Common myeloid progenitor, CD34-positive (primary cell): ENCODE results near the gene MPZL3.
A peak's percentile ranks its signal among the peaks of the same experiment; 100 is the strongest.

Source experiments
- CTCF ChIA-PET: fragments of 350-600 bp; sonication (Branson Sonifier 250); formaldehyde crosslinking; loops from one replicate; lab custom pipeline; 2021; ENCODE audit warnings: antibody characterized with exemption; lab: Charles Lee
- POLR2A ChIA-PET: fragments of 350-600 bp; sonication (Branson Sonifier 250); formaldehyde crosslinking; loops from one replicate; lab custom pipeline; 2021; ENCODE audit warnings: antibody characterized with exemption; lab: Charles Lee
- DNase-seq, 3 donors: peaks; one replicate each; pipeline versions ENCODE4 v3.0.0 to v3.0.0-alpha.2; 2013
- H3K27ac ChIP-seq, 2 experiments: 1 replicate in 1 of 2; 2 replicates in 1 of 2; pipeline ENCODE4 v1.7.0; 2013; ENCODE audit warnings: inconsistent platforms in 2 of 2, low read length in 2 of 2, mild to moderate bottlenecking in 2 of 2, low read depth in 1 of 2, moderate library complexity in 1 of 2; ENCODE audit not compliant: severe bottlenecking in 2 of 2, insufficient read depth in 1 of 2, poor library complexity in 1 of 2
- H3K27me3 ChIP-seq, 5 experiments: replicated peaks in 2 of 5; 1 replicate in 3 of 5; 2 replicates in 2 of 5; pipeline versions ENCODE4 v1.6.1 to v1.7.0; 2013; ENCODE audit warnings: low read length in 4 of 5, mild to moderate bottlenecking in 2 of 5, moderate library complexity in 2 of 5, inconsistent platforms in 1 of 5; ENCODE audit not compliant: insufficient read depth in 5 of 5, control insufficient read depth in 4 of 5
- H3K36me3 ChIP-seq, 4 experiments: 1 replicate in 2 of 4; 2 replicates in 2 of 4; pipeline versions ENCODE4 v1.6.1 to v1.7.0; 2013; ENCODE audit warnings: low read length in 3 of 4, control low read depth in 1 of 4, mild to moderate bottlenecking in 1 of 4; ENCODE audit not compliant: control insufficient read depth in 4 of 4, insufficient read depth in 4 of 4
- H3K4me1 ChIP-seq, 4 experiments: 1 replicate in 3 of 4; 2 replicates in 1 of 4; pipeline versions ENCODE4 v1.6.1 to v1.7.1; 2013; ENCODE audit warnings: low read length in 3 of 4, mild to moderate bottlenecking in 3 of 4, control low read depth in 1 of 4, inconsistent platforms in 1 of 4, moderate library complexity in 1 of 4; ENCODE audit not compliant: control insufficient read depth in 4 of 4, insufficient read depth in 4 of 4; ENCODE audit errors: control extremely low read depth in 1 of 4
- H3K4me3 ChIP-seq, 7 experiments: 1 replicate in 4 of 7; 2 replicates in 3 of 7; pipeline versions ENCODE4 v1.5.1 to v1.7.0; 2013; ENCODE audit warnings: mild to moderate bottlenecking in 7 of 7, low read length in 6 of 7, moderate library complexity in 6 of 7, inconsistent platforms in 2 of 7, low read depth in 2 of 7, control low read depth in 1 of 7; ENCODE audit not compliant: insufficient read depth in 4 of 7, control insufficient read depth in 1 of 7; ENCODE audit errors: extremely low read depth in 1 of 7
- H3K9me3 ChIP-seq, 5 experiments: 1 replicate in 4 of 5; 2 replicates in 1 of 5; pipeline versions ENCODE4 v1.6.1 to v1.7.1; 2013; ENCODE audit warnings: low read length in 4 of 5, mild to moderate bottlenecking in 2 of 5, inconsistent platforms in 1 of 5, low read depth in 1 of 5, moderate library complexity in 1 of 5; ENCODE audit not compliant: control insufficient read depth in 4 of 5, insufficient read depth in 2 of 5; ENCODE audit errors: control extremely low read depth in 1 of 5
- WGBS: methylation state at CpG from one replicate; pipeline ENCODE4 v1.1.5; 2013; ENCODE audit not compliant: insufficient coverage; 5-methylcytosine and 5-hydroxymethylcytosine counted together

MPZL3 gene

GRCh38 chr11:118267486-118267885, 15.3 kb upstream of the MPZL3 start:
- Histone ChIP-seq H3K27me3 (no peaks in the 10 kb centered on the region), H3K9me3 (no peaks in the 10 kb centered on the region), H3K36me3 (no peaks in the 10 kb centered on the region), H3K4me1 (peaks cover 5 to 24% (median 16%) of the 10 kb centered on the region in 4 experiments), H3K4me3 (no peak overlapping the region), H3K27ac (no peak overlapping the region)
- ChIA-PET POLR2A (no interaction called here), CTCF (interaction anchor here (0.8 to 1.5 kb wide), 3 partner anchors 11 to 28 kb away, joined by 3 to 6 read pairs (median 3); no protein-coding TSS in a partner anchor)
- DNase-seq, result no peak
- no CpG with 5 or more reads among the region's 4 CpGs for WGBS

- Histone ChIP-seq H3K27me3 (no peaks in the 10 kb centered on the region), H3K36me3 (no peaks in the 10 kb centered on the region), H3K4me1 (peaks cover 5 to 24% (median 16%) of the 10 kb centered on the region in 4 experiments), H3K4me3 (no peak overlapping the region), H3K27ac (no peak overlapping the region), H3K9me3 (peaks cover 0 to 2% (median 0%) of the 10 kb centered on the region in 5 experiments)
- POLR2A ChIA-PET, result interaction anchor here (0.8 kb wide), 1 partner anchor 198 kb away, joined by 3 read pairs; no protein-coding TSS in a partner anchor
- 50% methylated on average over 1 of the region's 1 CpG for WGBS
- CTCF ChIA-PET, result interaction anchor here (0.8 to 1.4 kb wide), 7 partner anchors 10 to 81 kb away, joined by 3 to 9 read pairs (median 3); no protein-coding TSS in a partner anchor
- DNase-seq, result no peak
Measured at GRCh38 chr11:118265954-118266353, 13.8 kb upstream of the MPZL3 start.

- no peaks in the 10 kb centered on the region for H3K27me3 ChIP-seq
- H3K27ac ChIP-seq, result no peak overlapping the region
- peak overlapping the region in 5 of 7 experiments; percentile 60 to 81 (median 66) for H3K4me3 ChIP-seq
- WGBS, result 96% methylated on average over 11 of the region's 13 CpGs
- peaks cover 0 to 2% (median 0%) of the 10 kb centered on the region in 5 experiments for H3K9me3 ChIP-seq
- ChIA-PET CTCF (interaction anchor here (0.6 to 2.8 kb wide), 17 partner anchors 9 to 80 kb away, joined by 3 to 19 read pairs (median 3); partner anchors contain the start of gene MPZL3), POLR2A (interaction anchor here (0.5 to 0.8 kb wide), 4 partner anchors 46 to 773 kb away, joined by 3 read pairs; no protein-coding TSS in a partner anchor)
- H3K36me3 ChIP-seq, result no peaks in the 10 kb centered on the region
- DNase-seq, result no peak
- H3K4me1 ChIP-seq, result peaks cover 5 to 24% (median 16%) of the 10 kb centered on the region in 4 experiments
Measured at GRCh38 chr11:118264569-118265465, 12.7 kb upstream of the MPZL3 start.

DNA sequence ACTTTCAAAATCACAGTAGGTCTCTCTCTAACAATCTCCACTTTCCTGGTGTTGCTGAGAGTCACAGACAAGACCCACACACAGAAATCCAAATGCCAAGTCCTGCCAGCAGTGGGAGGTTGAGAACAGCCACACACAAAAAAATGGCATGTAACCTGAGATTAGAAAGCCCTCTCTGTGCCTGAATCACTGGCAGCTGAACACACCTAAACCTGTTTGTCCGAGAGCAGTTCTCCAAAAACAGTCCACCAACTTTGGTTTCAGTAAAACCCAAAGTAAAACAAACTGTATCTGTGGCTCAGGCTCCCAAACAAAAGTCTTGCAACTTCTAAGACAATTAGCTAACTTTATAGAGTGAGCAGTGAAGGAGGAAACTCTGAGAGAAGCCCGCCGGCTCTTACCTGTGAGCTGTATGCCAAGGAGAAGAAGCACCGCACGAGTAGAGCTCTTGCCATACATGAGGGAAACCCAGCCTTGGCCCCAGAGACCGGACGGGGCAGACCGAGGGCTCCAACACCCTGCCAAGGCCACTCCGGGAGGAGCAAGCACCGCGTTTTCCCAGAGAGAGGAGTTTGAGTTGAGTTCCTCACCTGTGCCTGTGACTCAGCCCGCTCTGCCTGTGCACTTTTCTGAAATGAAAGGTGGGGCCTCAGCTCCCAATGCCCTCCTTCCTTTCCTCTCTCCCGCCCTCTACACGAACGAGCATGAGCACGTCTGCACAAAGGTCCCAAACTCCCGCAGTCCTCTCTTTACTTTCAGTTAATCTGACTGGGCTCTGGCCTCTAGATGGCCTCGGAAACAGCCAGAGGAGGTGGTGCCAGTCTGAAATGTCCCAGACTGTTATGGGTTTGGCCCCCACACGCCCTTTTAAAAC, 11.8 kb upstream of the MPZL3 start, which contains the start of gene MPZL2:
Gene MPZL2 (minus strand): TSS at position 603 of the 874 bp plus-strand sequence. CDS start 144 bp downstream, at position 459.
- Histone ChIP-seq H3K4me1 (peaks cover 5 to 24% (median 16%) of the 10 kb centered on the region in 4 experiments), H3K9me3 (peaks cover 0 to 2% (median 0%) of the 10 kb centered on the region in 5 experiments), H3K27me3 (no peaks in the 10 kb centered on the region), H3K4me3 (peak within 1 kb of the TSS; percentile 3 to 81 (median 65)), H3K36me3 (no peaks in the 10 kb centered on the region), H3K27ac (no peak within 1 kb of the TSS)
- CTCF ChIA-PET, result interaction anchor here (0.7 to 3.5 kb wide), 11 partner anchors 10 to 65 kb away, joined by 3 to 21 read pairs (median 4); partner anchors contain the start of gene MPZL3
- WGBS, result 2% methylated on average over 15 of the region's 19 CpGs
- POLR2A ChIA-PET, result interaction anchor here (0.6 to 0.7 kb wide), 2 partner anchors 45 to 774 kb away, joined by 3 read pairs; no protein-coding TSS in a partner anchor
- DNase-seq, result peak in 2 of 3 donors; percentile 19 to 31

- H3K4me3 ChIP-seq, result peak overlapping the region in 2 of 7 experiments; percentile 65 to 81
- 82% methylated on average over 2 of the region's 4 CpGs for WGBS
- ChIA-PET POLR2A (no interaction called here), CTCF (interaction anchor here (0.7 to 3.5 kb wide), 6 partner anchors 14 to 64 kb away, joined by 3 to 21 read pairs (median 5); no protein-coding TSS in a partner anchor)
- DNase-seq, result no peak
- H3K4me1 ChIP-seq, result peaks cover 5 to 24% (median 16%) of the 10 kb centered on the region in 4 experiments
- no peak overlapping the region for H3K27ac ChIP-seq
- H3K27me3 ChIP-seq, result no peaks in the 10 kb centered on the region
- peaks cover 0 to 2% (median 0%) of the 10 kb centered on the region in 5 experiments for H3K9me3 ChIP-seq
- no peaks in the 10 kb centered on the region for H3K36me3 ChIP-seq
Measured at GRCh38 chr11:118263112-118263511, 10.9 kb upstream of the MPZL3 start.

- no peak for DNase-seq
- Histone ChIP-seq H3K27me3 (no peaks in the 10 kb centered on the region), H3K4me3 (no peak overlapping the region), H3K9me3 (peaks cover 0 to 2% (median 0%) of the 10 kb centered on the region in 5 experiments), H3K36me3 (no peaks in the 10 kb centered on the region), H3K4me1 (peaks cover 5 to 19% (median 14%) of the 10 kb centered on the region in 4 experiments), H3K27ac (no peak overlapping the region)
- ChIA-PET POLR2A (no interaction called here), CTCF (interaction anchor here (1.1 to 2.4 kb wide), 6 partner anchors 9 to 79 kb away, joined by 3 to 11 read pairs (median 3); no protein-coding TSS in a partner anchor)
- 100% methylated on average over 2 of the region's 3 CpGs for WGBS
Measured at GRCh38 chr11:118260353-118260752, 8.2 kb upstream of the MPZL3 start.
